ENCODE data around the gene NMRK1. TPM values are rescaled to one million over a fixed set of nuclear protein-coding genes. Genes with fewer than 3 reads are reported as not detected.

The NMRK1 gene
- total RNA-seq, 1 donor from 2014 or later = 13.8 TPM

GRCh38 chr9:75019022-75019421 lies 68.9 kb downstream of the NMRK1 start:
- DNase-seq = no peak
- Histone ChIP-seq H3K27me3 (ENCODE audit: low read depth) (no peaks in the 10 kb centered on the region), H3K4me3 (no peak overlapping the region), H3K27ac (replicated peaks) (no peak overlapping the region), H3K36me3 (peaks cover 4% of the 10 kb centered on the region), H3K4me1 (peaks cover 4% of the 10 kb centered on the region), H3K9me3 (replicated peaks) (no peaks in the 10 kb centered on the region)
- TF ChIP-seq CTCF (IDR thresholded peaks at IDR 0.05; ENCODE audit: borderline replicate concordance) = no peak
- intact Hi-C loops (cut with micrococcal nuclease) = no loop called here

GRCh38 chr9:75017378-75017777 lies 70.6 kb downstream of the NMRK1 start:
- TF ChIP-seq CTCF (IDR thresholded peaks at IDR 0.05; ENCODE audit: borderline replicate concordance) = no peak

GRCh38 chr9:75013735-75014134 lies 74.2 kb downstream of the NMRK1 start:
- intact Hi-C loops (cut with micrococcal nuclease) = no loop called here
- no peak for DNase-seq
- no peak overlapping the region for H3K27ac ChIP-seq (replicated peaks)

More at GRCh38 chr9:75017378-75017777, 70.6 kb downstream of the NMRK1 start:
- Histone ChIP-seq H3K4me1 (peaks cover 4% of the 10 kb centered on the region), H3K36me3 (peaks cover 4% of the 10 kb centered on the region), H3K27me3 (ENCODE audit: low read depth) (no peaks in the 10 kb centered on the region), H3K9me3 (replicated peaks) (no peaks in the 10 kb centered on the region), H3K27ac (replicated peaks) (no peak overlapping the region), H3K4me3 (no peak overlapping the region)
- DNase-seq = no peak
- intact Hi-C loops (cut with micrococcal nuclease) = no loop called here

More at GRCh38 chr9:75013735-75014134, 74.2 kb downstream of the NMRK1 start:
- Histone ChIP-seq H3K9me3 (replicated peaks) (no peaks in the 10 kb centered on the region), H3K27me3 (ENCODE audit: low read depth) (no peaks in the 10 kb centered on the region), H3K36me3 (peaks cover 16% of the 10 kb centered on the region), H3K4me3 (no peak overlapping the region), H3K4me1 (no peaks in the 10 kb centered on the region)
- no peak for TF ChIP-seq CTCF (IDR thresholded peaks at IDR 0.05; ENCODE audit: borderline replicate concordance)

Other genes with a start within 250 kb of the NMRK1 start
- gene TRPM6, start 200.2 kb downstream of the NMRK1 start, total RNA-seq = 0.30 TPM
- 2.0 TPM for gene C9orf40, start 135.2 kb downstream of the NMRK1 start, total RNA-seq
- 11.7 TPM for gene CARNMT1, start 59.9 kb downstream of the NMRK1 start, total RNA-seq
- gene OSTF1, start 359 bp upstream of the NMRK1 start, total RNA-seq = 18.9 TPM

Measured in left ventricle myocardium inferior (tissue), 1 donor.